GM19395 (cell line): ENCODE measurements around the gene LRRC3C.
A peak's percentile ranks its signal among the peaks of the same experiment; 100 is the strongest.

Experiments used
- ATAC-seq: cut with Tn5 transposase; IDR thresholded peaks from one replicate; pipeline ENCODE4 v1.9.1; 2021; ENCODE audit warnings: mild to moderate bottlenecking, moderate library complexity; ENCODE audit not compliant: unreplicated experiment

The LRRC3C gene

GRCh38 chr17:39923836-39924690 is 3.5 kb upstream of the LRRC3C start:
- ATAC-seq: no peak

- no peak for ATAC-seq
These were observed 2.9 kb upstream of the LRRC3C start for GRCh38 chr17:39924691-39925055.

- ATAC-seq: no peak
These were observed 2.0 kb upstream of the LRRC3C start for GRCh38 chr17:39925282-39926134.

GRCh38 chr17:39926135-39926587 is 1.4 kb upstream of the LRRC3C start:
- ATAC-seq: no peak

- ATAC-seq: no peak
These were observed 888 bp upstream of the LRRC3C start for GRCh38 chr17:39926588-39927100.

GRCh38 chr17:39927929-39928857 is 661 bp downstream of the LRRC3C start:
- ATAC-seq: peak; percentile 28

- no peak for ATAC-seq
These were observed 1.5 kb downstream of the LRRC3C start for GRCh38 chr17:39928858-39929645.

GRCh38 chr17:39929646-39930407 is 2.3 kb downstream of the LRRC3C start:
- no peak for ATAC-seq

GRCh38 chr17:39933912-39934311 is 6.4 kb downstream of the LRRC3C start:
- no peak for ATAC-seq

- ATAC-seq: no peak
These were observed 6.8 kb downstream of the LRRC3C start for GRCh38 chr17:39934324-39934723.

- ATAC-seq: no peak
These were observed 8.4 kb downstream of the LRRC3C start for GRCh38 chr17:39935909-39936308.

GRCh38 chr17:39937447-39937846 is 9.9 kb downstream of the LRRC3C start:
- no peak for ATAC-seq

- no peak for ATAC-seq
These were observed 10.8 kb downstream of the LRRC3C start for GRCh38 chr17:39938140-39938869.

- ATAC-seq: no peak
These were observed 11.6 kb downstream of the LRRC3C start for GRCh38 chr17:39939106-39939505.

GRCh38 chr17:39939588-39940419 is 12.3 kb downstream of the LRRC3C start:
- ATAC-seq: peak; percentile 62

GRCh38 chr17:39943702-39944392 is 16.3 kb downstream of the LRRC3C start:
- ATAC-seq: no peak

- ATAC-seq: no peak
These were observed 16.8 kb downstream of the LRRC3C start for GRCh38 chr17:39944393-39944711.
